Myocyte (in vitro differentiated cells): ENCODE results near the gene CDK9. TPM values are rescaled to one million over a fixed set of nuclear protein-coding genes. Genes with fewer than 3 reads are reported as not detected.
A peak's percentile ranks its signal among the peaks of the same experiment; 100 is the strongest.
"Not testable (repeated sequence)": the region's sequence is repeated elsewhere in the genome, so short reads cannot be mapped to it uniquely, and the experiment has no call there.

ENCODE experiments used
- DNase-seq: peaks from one replicate; pipeline ENCODE4 v3.0.0-alpha.2; 2012; ENCODE audit warnings: low read depth
- polyA plus RNA-seq: library from polyadenylated mRNA; unstranded; fragments of >200 nt; gene quantifications from one replicate; pipeline ENCODE4 v1.2.1, GENCODE V29; 2012; ENCODE audit warnings: missing spikeins
- total RNA-seq: library from RNA; depleted of rRNA; stranded (reverse); fragments of >200 nt; gene quantifications from 2 replicates; pipeline ENCODE4 v1.2.3, GENCODE V29; 2014

Gene CDK9
- total RNA-seq: 71.1 and 84.0 TPM in 2 replicates
- polyA plus RNA-seq: 47.3 TPM

- DNase-seq: peak; percentile 91
Observed at GRCh38 chr9:127785933-127786772, at the start of gene CDK9. Gene CDK9, plus strand, starts transcription at chr9:127786034. Its CDS starts 115 bp downstream, at chr9:127786149.

- no peak for DNase-seq
Observed at GRCh38 chr9:127738666-127739065, 47.2 kb upstream of the CDK9 start.

DNA sequence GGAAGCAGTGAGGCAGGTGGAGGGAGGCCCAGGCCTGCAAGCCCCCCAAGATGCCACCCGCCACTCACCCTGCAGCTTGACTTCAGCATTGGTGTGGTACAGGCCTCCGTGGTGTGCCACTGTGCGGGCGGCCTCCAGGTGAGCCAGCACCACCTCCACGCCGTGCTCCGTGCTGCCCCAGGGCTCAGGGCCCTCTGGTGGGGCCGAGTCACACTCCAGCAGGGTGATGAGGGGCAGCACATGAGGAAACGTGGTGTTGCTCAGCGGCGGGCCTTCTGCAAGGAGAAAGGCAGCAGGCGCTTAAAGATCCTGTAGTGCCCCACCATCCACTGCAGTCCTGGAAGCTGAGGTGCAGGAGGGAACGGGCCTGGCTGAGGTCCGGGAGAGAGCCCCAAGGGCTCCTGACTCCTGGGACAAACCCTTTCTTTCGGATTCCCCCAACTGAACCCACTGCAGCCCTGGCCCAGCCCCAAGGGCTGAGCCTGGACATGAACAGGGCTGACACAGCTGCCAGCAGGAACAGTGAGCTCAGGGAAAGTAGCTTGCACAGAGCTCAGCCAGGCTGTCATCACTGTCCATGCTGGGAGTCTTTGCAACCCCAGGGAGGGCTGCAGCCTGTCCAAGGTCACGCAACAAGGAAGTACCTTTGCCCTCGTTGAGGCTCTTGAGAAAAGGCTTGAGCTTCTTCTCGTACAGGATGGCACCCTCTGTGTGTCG, 46.1 kb upstream of the CDK9 start:
- no peak for DNase-seq

DNA sequence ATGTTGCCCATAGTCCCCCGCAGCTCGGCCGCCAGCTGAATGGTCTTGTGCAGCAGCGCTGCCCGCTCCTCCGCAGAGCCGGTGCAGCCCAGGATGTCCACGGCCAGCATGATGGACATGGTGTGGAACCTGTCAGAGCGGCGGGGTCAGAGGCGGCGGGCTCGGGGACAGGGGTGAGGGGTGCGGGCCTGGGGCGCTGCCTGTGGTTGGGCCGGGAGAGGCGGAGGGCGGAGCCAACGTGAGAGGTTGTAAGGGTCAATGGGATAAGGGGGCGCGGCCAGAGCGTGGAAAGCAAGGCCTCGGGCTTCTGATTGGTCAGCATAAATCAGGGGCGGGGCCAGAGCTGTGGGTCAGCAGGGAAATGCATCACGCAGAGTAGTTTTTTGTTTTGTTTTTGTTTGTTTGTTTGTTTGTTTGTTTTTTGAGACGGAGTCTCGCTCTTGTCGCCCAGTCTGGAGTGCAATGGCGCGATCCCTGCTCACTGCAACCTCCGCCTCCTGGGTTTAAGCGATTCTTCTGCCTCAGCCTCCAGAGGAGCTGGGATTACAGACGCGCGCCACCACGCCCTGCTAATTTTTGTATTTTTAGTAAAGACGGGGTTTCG, 43.9 kb upstream of the CDK9 start:
- DNase-seq: no peak

GRCh38 chr9:127742435-127743088, 43.3 kb upstream of the CDK9 start:
- DNase-seq: no peak

DNA sequence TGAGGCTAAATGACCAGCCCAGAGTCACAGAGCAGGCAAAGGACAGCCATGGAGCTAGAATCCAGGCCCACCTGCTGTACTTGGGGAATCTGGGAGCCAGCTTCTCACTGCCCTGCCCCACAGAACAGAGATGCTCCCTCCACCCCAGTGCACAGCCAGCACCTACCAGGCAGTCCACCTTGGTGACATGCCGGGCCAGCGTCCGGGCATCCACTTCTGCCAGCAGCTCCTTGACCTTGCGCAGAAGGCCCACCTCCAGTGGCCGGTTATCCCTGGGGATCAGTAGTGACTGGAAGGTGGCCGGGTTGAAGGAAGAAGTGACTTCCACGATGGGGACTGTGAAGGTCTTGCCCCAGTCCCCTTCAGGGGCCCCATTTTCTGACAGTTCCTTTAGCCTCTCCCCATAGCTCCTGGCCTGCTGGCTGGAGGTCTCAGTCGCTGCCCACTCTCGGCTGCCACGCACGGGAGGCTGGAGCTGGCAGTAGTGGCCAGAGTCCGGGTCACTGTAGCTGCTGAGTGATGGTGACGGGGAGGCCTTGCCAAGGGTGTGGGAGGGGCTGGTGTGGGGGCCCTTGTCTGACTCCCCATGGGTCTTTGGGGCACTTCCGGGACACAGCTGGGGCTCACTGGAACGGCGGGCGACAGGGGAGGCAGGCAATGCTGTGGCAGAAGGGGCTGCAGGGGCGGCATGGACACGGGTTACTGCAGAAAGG, 41.3 kb upstream of the CDK9 start:
- no peak for DNase-seq

GRCh38 chr9:127746959-127747569, 38.8 kb upstream of the CDK9 start:
- no peak for DNase-seq

GRCh38 chr9:127749090-127749787, 36.6 kb upstream of the CDK9 start:
- no peak for DNase-seq

DNA sequence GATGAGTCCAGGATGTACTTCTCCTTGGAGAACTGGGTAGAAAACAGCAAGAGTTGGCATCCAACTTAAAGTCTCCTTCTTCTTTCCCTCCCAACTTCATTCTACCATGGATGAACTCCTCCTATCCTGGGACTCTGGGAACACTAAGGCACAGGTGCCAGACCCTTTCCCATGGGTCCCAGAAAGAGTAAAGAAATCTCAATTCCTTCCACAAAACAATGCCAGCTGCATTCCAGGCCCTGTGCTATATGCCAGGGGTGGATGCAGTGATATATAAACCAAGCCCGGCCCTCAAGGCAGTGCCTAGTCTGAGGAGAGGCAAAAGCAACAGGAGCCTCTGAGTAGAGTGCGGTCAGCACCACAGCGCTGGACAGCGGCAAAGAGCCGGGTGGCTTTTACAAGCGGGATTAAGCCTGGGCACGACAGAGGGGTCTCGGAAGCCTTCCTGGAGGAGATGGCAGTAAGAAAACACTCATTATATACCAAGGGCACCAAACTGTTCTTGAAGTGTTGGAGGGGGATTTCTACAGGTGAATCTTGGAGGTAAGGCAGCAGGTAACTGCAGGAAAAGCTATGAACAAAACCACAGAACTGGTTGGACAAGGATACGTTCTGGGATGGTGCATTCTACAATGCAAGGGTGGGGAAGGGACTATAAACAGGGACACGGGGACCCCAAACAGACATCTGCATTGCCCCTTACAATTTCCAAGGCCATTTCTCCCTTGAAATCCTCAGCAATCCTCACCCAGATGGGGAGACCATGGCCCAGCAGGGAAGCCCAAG, 34.4 kb upstream of the CDK9 start:
- peak; percentile 47 for DNase-seq

GRCh38 chr9:127753148-127753547, 32.7 kb upstream of the CDK9 start:
- no peak for DNase-seq

GRCh38 chr9:127753622-127754021, 32.2 kb upstream of the CDK9 start:
- DNase-seq: no peak

DNA sequence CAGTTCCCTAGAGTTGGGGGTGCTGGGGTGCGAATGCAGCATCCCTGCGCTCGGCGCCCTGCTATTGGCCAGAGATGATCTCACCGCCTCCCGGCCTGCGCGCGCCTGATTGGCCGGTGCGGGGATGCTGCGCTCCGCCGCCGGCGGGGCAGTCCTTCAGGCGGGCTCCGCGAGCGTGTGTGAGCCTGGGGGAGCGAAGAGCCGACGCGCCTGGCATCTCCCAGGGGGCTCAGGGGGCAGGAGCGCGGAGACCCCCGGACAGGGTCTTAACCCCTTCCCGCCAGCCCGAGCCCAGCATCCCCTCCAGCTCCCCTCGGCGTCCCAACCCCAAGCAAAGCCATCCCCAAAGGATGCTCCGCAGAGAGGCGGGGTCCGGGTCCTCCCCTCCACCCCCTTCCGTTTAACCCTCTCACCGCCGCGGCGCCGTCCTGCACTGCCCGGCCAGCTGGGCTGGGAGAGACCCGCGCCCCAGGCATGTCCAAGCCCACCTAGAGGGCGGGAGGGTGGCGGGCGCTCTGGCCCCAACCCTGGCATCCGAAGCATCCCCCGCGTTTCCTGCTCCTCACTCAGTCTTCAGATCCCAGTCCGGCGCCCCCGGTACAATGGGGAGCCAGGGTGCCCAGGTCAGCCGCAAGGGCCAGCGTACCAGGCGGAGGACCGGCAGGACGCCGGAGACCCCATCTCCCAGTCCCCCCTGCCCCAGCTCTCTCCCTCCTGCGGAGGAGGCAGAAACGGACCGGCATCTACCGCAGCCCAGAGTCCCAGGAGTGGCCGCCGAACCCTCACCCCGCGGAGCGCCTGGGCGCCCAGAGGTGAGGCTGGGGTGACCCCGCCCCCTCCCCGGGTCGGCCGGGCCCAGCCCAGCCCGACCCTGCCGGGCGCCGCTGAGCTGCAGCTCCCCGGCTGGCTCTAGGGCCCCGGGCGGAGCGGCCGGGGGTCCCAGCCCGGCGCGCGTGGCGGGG, 31.5 kb upstream of the CDK9 start:
- no peak for DNase-seq

DNA sequence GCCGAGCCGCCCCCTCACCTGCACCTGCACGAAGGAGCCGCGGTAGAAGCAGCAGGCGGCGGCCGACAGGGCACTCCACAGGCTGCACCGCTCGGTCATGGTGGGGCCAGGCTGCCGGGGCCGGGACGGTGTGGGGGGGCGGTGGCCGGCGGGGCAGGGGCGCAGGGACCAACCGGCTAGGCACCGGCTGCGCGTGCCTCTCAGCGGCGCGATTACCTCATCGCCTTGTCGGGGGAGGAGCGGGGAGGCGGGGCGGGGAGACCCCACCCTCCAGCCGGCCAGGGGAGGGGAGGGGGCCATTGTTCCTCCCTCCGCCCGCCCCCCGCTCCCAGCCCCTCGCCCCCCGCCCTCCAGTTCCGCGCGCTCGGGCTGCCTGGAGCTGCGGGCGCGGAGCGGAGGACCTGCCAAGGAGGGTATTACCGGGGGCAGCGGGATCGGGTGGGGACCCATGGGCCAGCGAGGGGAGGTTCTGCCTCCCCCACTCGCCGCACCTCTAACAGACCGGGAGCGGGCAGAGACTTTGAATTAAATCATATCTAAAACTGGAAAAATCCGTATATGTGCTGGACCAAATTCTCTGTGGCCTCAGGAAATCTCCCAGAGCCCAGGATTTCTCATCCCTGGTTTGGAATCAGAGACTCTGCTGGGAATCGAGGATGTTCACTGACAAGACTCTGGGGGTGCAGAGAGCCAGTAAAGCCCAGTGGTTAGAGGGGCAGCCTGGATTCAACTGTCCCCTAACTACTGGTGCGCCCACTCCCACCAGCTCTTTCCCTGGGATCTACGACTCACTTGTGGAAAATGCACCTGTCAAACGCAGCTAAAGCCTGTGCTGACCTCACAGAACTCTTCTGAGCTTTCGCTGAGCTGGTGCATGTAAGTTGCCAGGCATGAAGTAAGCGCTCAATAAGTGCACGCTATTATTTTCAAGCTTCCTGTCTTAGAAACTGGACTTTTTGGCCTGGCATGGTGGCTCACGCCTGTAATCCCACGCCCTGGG, 30.5 kb upstream of the CDK9 start:
- no peak for DNase-seq

GRCh38 chr9:127756233-127756632, 29.6 kb upstream of the CDK9 start:
- DNase-seq: no peak

GRCh38 chr9:127756776-127757175, 29.1 kb upstream of the CDK9 start:
- DNase-seq: not testable (repeated sequence)

DNA sequence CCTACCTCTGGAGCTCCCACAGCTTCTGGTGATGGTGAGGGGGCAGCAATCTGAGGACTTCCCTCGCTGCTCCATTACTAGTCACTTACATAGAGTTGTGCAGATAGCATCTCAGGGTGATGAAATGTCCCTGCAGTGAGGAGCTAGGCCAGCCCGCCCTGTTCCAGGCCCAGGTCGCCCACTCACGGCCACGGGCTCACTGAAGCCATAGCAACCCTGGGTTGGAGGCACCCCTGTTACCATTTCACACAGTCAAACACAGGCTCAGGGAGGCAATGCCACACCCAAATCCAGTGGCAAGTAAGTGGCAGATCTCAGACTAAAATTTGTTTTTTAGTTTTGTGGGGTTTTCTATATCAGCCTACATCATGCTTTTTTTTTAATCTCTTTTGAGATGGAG, 27.0 kb upstream of the CDK9 start:
- no peak for DNase-seq

DNA sequence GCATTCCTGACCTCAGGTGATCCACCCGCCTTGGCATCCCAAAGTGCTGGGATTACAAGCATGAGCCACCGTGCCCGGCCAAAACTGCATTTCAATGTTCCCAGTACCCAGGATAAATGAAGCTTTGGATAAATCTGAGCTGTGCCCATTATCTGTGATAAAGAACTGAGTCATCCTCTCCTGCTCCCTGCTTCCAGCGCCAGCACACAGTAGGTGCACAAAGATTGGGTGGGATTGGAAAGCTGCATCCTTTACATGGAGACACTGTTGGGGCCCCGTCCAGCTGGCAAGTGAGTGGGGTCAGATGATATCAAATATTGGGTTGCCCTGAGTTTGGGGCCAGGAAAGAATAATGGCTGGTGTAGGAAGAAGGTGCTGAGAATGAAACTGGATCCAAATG, 24.8 kb upstream of the CDK9 start:
- no peak for DNase-seq
